Measurements from ENCODE around the gene SLIT3.
A peak's percentile ranks its signal among the peaks of the same experiment; 100 is the strongest.

SLIT3 gene

GRCh38 chr5:168697034-168697720 lies 603.8 kb downstream of the SLIT3 start:
- no peak for DNase-seq (ENCODE audit: low spot score)

- no peak for DNase-seq (ENCODE audit: low spot score)
These were observed 604.3 kb downstream of the SLIT3 start for GRCh38 chr5:168696611-168697010.

GRCh38 chr5:168695301-168695835 lies 605.6 kb downstream of the SLIT3 start:
- DNase-seq (ENCODE audit: low spot score), result no peak

GRCh38 chr5:168694289-168694688 lies 606.6 kb downstream of the SLIT3 start:
- DNase-seq (ENCODE audit: low spot score), result no peak

DNA sequence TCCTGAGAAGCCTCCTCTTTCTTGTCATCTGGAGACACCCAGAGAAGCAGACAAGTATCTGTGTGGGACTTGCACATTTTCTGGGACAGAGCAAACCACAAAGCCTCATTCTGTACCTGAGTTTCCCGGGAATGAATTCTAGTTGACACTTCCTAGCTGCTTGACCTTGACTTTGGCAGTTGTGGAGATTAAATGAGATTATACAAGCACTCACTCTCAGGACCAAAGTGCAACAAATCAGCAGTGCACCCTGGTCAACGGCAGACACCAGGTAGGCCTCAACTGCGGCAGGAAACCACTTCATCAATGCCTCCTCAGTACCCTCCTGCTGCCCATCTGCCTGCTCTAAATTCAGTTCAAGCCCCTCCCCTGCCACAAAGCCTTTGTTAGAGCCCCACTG lies 607.1 kb downstream of the SLIT3 start:
- no peak for DNase-seq (ENCODE audit: low spot score)

DNA sequence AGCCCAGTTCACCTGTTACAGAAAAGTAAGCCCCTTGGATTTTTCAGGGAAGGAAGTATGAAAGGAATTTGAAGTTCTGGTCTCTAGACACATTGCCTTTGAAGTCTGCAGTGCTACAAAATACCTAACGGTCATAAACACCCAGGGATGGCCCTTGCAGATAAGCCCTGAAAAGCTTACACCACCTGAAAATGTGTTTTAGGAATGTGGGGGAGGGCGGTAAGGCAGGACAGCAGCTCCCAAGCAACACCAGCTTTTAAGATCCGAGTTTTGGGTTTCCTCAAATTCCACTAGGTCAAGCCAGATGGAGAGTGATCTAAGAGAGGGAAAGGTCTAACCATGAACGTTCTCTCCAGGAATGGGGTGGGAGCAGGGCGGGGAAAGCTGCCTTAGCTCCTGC lies 607.6 kb downstream of the SLIT3 start:
- no peak for DNase-seq (ENCODE audit: low spot score)

DNA sequence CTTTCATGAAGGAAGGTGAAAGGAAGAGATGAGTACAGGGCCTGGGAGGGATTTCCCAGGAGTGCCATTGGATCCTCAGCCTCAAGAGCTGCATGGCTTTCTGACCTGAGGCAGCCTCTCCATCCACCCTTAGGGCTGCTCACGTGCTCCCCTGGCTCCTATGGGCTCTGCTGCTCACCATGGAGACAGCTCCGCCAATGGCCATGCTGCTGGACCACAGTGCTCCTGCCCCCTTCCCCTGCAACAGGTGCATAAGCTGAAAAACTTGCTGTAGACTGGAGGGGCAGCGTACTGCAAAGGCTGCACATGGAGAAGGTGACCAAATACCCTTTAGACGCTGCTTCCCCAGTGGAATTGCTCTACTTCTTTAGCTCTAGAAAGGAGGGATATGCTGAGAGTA lies 609.0 kb downstream of the SLIT3 start:
- no peak for DNase-seq (ENCODE audit: low spot score)

GRCh38 chr5:168689260-168689659 lies 611.7 kb downstream of the SLIT3 start:
- no peak for DNase-seq (ENCODE audit: low spot score)

- no peak for DNase-seq (ENCODE audit: low spot score)
These were observed 614.1 kb downstream of the SLIT3 start for GRCh38 chr5:168686837-168687236.

GRCh38 chr5:168685566-168685965 lies 615.4 kb downstream of the SLIT3 start:
- DNase-seq (ENCODE audit: low spot score), result no peak

- DNase-seq (ENCODE audit: low spot score), result no peak
These were observed 617.0 kb downstream of the SLIT3 start for GRCh38 chr5:168683927-168684295.

DNA sequence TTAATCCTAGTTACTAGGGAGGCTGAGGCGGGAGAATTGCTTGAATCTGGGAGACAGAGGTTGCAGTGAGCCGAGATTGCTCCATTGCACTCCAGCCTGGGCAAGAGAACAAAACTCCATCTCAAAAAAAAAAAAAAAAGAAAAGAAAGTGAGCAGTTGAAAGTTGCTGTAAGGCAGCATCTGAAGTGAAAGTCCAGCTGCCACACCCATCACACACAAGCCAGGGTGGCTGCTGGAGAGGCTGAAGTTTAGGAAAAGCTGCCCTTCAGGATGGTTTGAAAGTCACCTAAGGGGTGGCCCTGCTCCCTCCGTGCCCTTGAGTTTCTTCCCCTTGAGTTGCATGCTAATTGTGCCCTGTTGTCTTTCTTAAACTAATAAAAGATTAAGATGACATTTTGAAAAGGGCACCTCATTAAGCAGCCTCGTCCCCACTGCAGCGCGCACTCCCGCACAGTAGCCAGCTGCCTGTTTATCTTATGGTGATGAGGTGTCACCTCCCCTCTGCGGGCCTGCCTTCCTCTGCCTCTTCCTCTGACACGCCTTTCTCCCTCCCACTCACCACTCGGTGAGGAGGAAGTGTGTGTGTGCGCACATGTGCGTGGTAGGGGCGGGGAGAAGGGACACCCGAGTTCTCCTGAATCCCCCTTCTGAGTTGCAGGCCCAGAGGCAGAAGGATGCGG lies 617.6 kb downstream of the SLIT3 start:
- no peak for DNase-seq (ENCODE audit: low spot score)

- no peak for DNase-seq (ENCODE audit: low spot score)
These were observed 619.3 kb downstream of the SLIT3 start for GRCh38 chr5:168681556-168682183.

GRCh38 chr5:168680395-168680794 lies 620.5 kb downstream of the SLIT3 start:
- no peak for DNase-seq (ENCODE audit: low spot score)

DNA sequence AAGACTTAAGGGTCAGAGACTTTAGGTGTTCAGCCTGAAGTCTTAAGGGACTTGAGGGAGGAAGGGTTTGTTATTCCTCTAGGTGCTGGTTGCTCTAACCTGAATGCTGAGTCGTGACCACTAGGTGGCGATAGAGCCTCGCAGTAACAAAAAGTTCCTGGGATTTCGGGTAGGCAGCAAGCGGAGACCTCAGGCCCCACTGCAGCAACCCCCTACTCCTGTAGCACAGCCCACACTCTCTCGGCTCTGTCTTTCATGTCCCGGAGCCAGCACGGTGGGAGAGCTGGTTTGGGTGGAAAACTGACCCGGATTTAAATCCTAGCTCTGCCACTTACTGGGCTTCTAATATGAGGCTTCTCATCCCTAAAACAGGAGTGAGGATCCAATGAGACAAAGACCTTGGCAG lies 621.4 kb downstream of the SLIT3 start:
- peak; percentile 88 for DNase-seq (ENCODE audit: low spot score)

GRCh38 chr5:168676501-168676900 lies 624.4 kb downstream of the SLIT3 start:
- DNase-seq (ENCODE audit: low spot score), result no peak

DNA sequence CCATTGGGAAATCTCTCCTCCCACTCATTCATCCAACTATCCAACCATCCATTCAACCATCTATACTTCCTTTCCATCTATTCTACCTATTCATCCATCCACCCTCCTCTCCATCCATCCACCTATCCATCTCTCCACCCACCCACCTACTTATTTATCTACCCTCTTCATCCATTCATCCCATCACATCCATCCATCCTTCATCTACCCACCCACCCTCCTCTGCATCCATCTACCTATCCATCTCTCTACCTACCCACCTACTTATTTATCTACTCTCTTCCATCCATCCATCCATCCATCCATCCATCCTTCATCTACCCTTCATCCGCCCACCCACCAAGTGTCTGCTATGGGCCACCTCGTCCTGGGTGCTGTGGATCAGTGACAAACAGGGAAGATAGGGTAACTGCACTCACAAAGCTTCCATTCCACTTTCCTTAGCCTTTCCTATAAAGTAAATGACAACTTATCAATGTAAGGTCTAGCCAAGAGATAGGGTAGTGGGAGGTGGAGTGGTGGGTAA lies 625.0 kb downstream of the SLIT3 start:
- no peak for DNase-seq (ENCODE audit: low spot score)

DNA sequence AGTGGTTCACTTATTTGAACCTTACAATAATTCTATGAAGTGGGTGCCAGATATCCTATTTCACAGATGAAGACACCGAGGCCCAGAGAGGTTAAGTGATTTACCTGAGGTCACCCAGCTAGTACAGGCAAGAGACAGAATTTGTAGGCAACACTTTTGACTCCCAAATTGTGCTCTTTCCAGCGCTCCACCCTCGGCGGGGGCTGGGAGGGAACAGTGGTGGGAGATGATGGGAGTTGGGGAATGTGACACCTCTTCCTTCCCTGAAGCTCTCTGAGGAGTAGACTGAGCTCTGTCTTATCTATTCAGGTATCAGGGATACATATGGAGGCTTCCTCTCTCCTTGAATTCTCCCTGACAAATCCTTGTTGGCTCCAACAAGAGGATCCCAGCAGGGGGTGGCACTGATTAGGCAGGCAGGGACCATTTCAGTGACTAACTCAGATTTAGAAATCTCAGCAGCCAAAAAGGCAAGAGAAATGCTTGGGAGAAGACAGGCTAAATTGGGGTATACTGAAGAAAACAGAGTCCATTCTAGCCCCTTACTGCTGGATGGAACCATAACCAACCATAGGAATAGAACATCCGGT lies 626.0 kb downstream of the SLIT3 start:
- no peak for DNase-seq (ENCODE audit: low spot score)

DNA sequence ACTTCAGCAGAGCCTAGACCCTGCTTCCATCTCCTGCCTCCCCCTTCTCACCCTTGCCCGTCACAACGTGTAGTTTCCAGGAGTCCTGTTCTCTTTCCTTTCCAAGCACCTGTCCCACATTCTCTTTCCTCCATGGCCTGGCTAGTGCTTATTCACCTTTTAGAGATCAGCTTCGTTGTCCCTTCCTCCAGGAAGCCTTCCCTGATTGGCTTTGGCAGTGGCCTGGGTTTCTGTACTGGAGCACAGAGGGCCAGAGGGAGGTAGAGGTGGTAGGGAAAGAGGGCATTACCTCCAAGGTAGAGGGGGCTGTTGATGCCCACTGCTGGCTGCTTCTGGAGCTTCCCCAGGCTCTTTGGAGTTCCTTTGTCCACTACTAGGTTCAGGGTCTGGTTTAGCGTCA lies 628.1 kb downstream of the SLIT3 start:
- DNase-seq (ENCODE audit: low spot score), result no peak

GRCh38 chr5:168672016-168672415 lies 628.9 kb downstream of the SLIT3 start:
- no peak for DNase-seq (ENCODE audit: low spot score)

- DNase-seq (ENCODE audit: low spot score), result peak; percentile 74
These were observed 629.9 kb downstream of the SLIT3 start for GRCh38 chr5:168670881-168671575.
